Activated T-cell treated with anti-CD3 and anti-CD28 coated beads, Interleukin-2, amount 50 U/mL, for 72 hours (primary cell): ENCODE results near the gene MYADML2. TPM values are rescaled to one million over a fixed set of nuclear protein-coding genes. Genes with fewer than 3 reads are reported as not detected.

ENCODE experiments used
- ATAC-seq, 2 donors: fragments of 150-1000 bp; cut with Tn5 transposase; replicated peaks in 1 of 2; 2 replicates each; pipeline ENCODE4 v1.10.0; 2021; ENCODE audit warnings: moderate library complexity in 2 of 2, mild to moderate bottlenecking in 1 of 2
- DNase-seq, 2 donors: peaks; one replicate each; pipeline ENCODE4 v3.0.0; 2021 to 2022; ENCODE audit warnings: mixed read lengths in 1 of 2
- H3K27ac Mint-ChIP-seq: one replicate; pipeline ENCODE4 v1.8.0; 2022; ENCODE audit warnings: mild to moderate bottlenecking, moderate library complexity, mixed read lengths
- H3K27me3 Mint-ChIP-seq: one replicate; pipeline ENCODE4 v1.8.0; 2022; ENCODE audit warnings: low read depth, mixed read lengths
- H3K36me3 Mint-ChIP-seq, 2 donors: one replicate each; pipeline ENCODE4 v1.8.0; 2022; ENCODE audit warnings: mixed read lengths in 2 of 2, mild to moderate bottlenecking in 1 of 2; ENCODE audit not compliant: insufficient read depth in 2 of 2
- H3K4me1 Mint-ChIP-seq: one replicate; pipeline ENCODE4 v1.8.0; 2022; ENCODE audit warnings: low read depth, mixed read lengths
- H3K4me3 Mint-ChIP-seq, 2 donors: one replicate each; pipeline ENCODE4 v1.8.0; 2022; ENCODE audit warnings: mild to moderate bottlenecking in 2 of 2, mixed read lengths in 2 of 2, moderate library complexity in 2 of 2
- H3K9me3 Mint-ChIP-seq, 2 donors: one replicate each; pipeline ENCODE4 v1.8.0; 2022; ENCODE audit warnings: mixed read lengths in 2 of 2
- total RNA-seq, 2 donors: library from RNA; stranded (reverse); gene quantifications; one replicate each; pipeline ENCODE4 v1.2.3, GENCODE V29; 2022

Gene MYADML2
- total RNA-seq, 2 donors from 2014 or later, result not detected

DNA sequence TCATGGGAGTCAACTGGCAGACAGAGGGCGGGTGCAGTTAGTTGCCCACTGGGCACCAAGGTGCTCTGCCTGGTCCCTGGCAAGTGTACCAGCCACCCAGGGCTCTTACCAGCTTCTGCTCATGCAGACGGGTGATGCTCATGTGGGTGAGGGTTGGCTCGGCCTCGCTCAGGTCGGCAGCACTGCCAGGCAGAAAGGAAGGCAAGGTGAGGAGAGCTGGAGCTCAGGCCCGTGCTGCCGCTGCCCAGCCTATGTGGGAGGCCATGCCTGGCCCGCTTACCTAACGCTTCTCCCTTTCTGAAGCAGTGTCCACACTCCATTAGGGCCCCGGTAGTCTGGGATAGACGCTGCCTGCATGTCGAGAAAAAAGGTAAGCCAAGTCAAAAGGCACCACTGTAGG lies 31.7 kb downstream of the MYADML2 start:
- no peak overlapping the region for H3K27ac Mint-ChIP-seq
- no peak for ATAC-seq

GRCh38 chr17:81914103-81914850 lies 32.8 kb downstream of the MYADML2 start:
- no peak for ATAC-seq
- H3K36me3 Mint-ChIP-seq, result peaks cover 1 to 11% of the 10 kb centered on the region in 2 donors

More for the DNA sequence above, 31.7 kb downstream of the MYADML2 start:
- Mint-ChIP-seq H3K4me3 (no peak overlapping the region), H3K9me3 (no peaks in the 10 kb centered on the region), H3K27me3 (no peaks in the 10 kb centered on the region), H3K4me1 (peaks cover 46% of the 10 kb centered on the region), H3K36me3 (peaks cover 1 to 11% of the 10 kb centered on the region in 2 donors)
- no peak for DNase-seq

GRCh38 chr17:81913394-81914102 lies 33.5 kb downstream of the MYADML2 start:
- Mint-ChIP-seq H3K4me1 (peaks cover 53% of the 10 kb centered on the region), H3K27me3 (no peaks in the 10 kb centered on the region), H3K36me3 (peaks cover 1 to 11% of the 10 kb centered on the region in 2 donors), H3K4me3 (no peak overlapping the region), H3K9me3 (no peaks in the 10 kb centered on the region), H3K27ac (no peak overlapping the region)
- DNase-seq (no peak), ATAC-seq (no peak)

More at GRCh38 chr17:81914103-81914850, 32.8 kb downstream of the MYADML2 start:
- no peak overlapping the region for H3K4me3 Mint-ChIP-seq
- no peaks in the 10 kb centered on the region for H3K27me3 Mint-ChIP-seq
- H3K27ac Mint-ChIP-seq, result no peak overlapping the region
- no peaks in the 10 kb centered on the region for H3K9me3 Mint-ChIP-seq
- peaks cover 56% of the 10 kb centered on the region for H3K4me1 Mint-ChIP-seq
- no peak for DNase-seq

- Mint-ChIP-seq H3K9me3 (no peaks in the 10 kb centered on the region), H3K27ac (no peak overlapping the region), H3K4me1 (peaks cover 46% of the 10 kb centered on the region), H3K27me3 (no peaks in the 10 kb centered on the region), H3K4me3 (no peak overlapping the region), H3K36me3 (peaks cover 1 to 11% of the 10 kb centered on the region in 2 donors)
- ATAC-seq, result no peak
- no peak for DNase-seq
Measured at GRCh38 chr17:81912441-81913309, 34.4 kb downstream of the MYADML2 start.

DNA sequence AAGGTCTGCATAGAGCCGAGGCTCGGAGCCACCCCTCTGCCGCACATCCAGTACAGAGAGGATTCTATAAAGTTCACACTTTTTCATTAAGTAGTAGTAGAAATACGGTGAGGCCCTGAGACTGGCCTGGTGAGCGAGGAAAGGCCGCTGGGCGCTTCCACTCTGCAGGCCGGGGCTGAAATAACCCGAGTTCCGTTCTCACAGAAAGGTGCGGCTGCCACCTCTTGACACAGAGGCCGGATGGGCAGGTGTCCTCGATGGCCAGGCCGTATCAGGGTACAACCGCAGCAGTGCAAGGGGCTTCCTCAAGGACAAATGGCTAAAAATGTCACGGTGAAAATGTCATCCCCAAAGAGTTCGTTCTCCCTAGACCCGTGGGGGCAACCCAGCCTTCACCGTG lies 35.1 kb downstream of the MYADML2 start:
- DNase-seq (no peak), ATAC-seq (no peak)
- peaks cover 42% of the 10 kb centered on the region for H3K4me1 Mint-ChIP-seq
- no peaks in the 10 kb centered on the region for H3K27me3 Mint-ChIP-seq
- H3K36me3 Mint-ChIP-seq, result peaks cover 1 to 11% of the 10 kb centered on the region in 2 donors
- no peak overlapping the region for H3K27ac Mint-ChIP-seq
- H3K9me3 Mint-ChIP-seq, result no peaks in the 10 kb centered on the region
- H3K4me3 Mint-ChIP-seq, result peak overlapping the region; percentile 62 to 65

- peaks cover 36% of the 10 kb centered on the region for H3K4me1 Mint-ChIP-seq
- peak within 1 kb of the TSS; percentile 83 to 85 for H3K4me3 Mint-ChIP-seq
- no peaks in the 10 kb centered on the region for H3K9me3 Mint-ChIP-seq
- peaks cover 1 to 11% of the 10 kb centered on the region in 2 donors for H3K36me3 Mint-ChIP-seq
- H3K27me3 Mint-ChIP-seq, result no peaks in the 10 kb centered on the region
- DNase-seq (peak; percentile 95 to 96), ATAC-seq (peak; percentile 92 to 93)
- H3K27ac Mint-ChIP-seq, result no peak within 1 kb of the TSS
Measured at GRCh38 chr17:81911277-81911961, 35.6 kb downstream of the MYADML2 start, which contains the start of gene PCYT2. TSS of gene PCYT2 (minus strand) at chr17:81911399. CDS start at chr17:81911355, 44 bp downstream.

DNA sequence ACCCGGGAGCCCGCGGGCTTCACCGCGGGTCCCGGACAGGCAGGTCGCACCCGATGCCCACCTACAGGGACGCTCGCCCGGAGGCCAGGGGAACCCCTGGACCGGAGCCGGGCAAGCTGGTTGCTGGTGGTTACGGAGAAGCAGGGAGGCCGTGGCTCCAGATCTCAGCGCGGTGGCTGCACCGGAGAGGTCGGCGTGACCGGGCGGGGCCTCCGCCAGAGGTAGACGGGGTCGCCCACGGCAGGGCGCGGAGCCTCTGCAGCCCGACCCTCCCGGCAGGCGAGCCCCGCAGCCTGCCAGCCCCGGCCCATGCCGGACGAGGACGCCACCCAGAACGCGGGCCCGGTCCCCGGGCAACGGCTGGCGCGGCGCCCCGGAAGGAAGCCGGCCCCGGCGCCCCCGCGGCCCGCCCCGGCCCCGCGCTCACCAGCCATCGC lies 36.2 kb downstream of the MYADML2 start:
- no peaks in the 10 kb centered on the region for H3K27me3 Mint-ChIP-seq

DNA sequence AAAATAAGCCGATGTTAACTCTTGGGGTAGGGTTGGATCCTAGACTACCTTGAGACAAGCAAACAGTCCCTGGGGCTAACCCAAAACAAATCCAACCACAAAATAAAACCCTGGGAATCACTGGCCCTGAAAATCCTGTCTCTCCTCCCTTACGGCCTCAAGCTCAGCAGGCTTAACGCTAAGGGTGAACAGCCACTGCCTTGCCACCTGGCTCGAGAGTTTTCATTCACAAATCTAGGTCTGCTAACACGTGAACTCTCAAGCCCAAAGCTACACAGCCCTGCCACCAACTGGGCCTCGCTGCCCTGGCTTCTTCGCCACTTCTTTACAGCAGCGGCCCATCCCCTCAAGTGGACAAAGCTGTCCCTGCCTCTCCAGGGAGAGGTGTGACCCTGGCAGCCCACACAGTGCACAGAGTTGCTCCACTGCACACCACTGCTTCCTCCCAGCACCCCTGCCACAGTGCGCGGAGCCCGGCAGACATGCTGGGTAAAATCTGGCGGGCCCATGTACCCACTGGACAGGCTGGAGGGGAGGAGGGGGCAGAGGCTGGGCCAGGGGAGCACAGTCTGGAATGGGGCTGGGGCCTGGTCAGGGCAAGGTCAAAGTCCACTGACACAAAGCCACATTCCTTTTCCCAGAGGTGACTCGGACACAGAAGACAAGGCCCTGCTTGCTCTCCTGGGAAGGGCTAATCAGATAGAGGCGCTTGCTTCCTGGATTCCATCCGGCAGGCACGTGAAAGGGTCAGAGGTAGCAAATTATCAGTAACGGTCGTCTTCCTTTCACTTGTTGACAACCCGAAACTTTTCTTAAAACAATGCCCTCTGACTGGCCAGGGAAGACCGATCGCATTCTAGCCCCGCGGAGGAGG lies 36.8 kb downstream of the MYADML2 start:
- Mint-ChIP-seq H3K27ac (no peak overlapping the region), H3K4me1 (peaks cover 28% of the 10 kb centered on the region), H3K4me3 (peak overlapping the region; percentile 83 to 85), H3K27me3 (no peaks in the 10 kb centered on the region), H3K36me3 (peaks cover 1 to 9% of the 10 kb centered on the region in 2 donors), H3K9me3 (no peaks in the 10 kb centered on the region)
- DNase-seq, result no peak
- ATAC-seq, result no peak

More for the DNA sequence above, 36.2 kb downstream of the MYADML2 start:
- H3K9me3 Mint-ChIP-seq, result no peaks in the 10 kb centered on the region
- peaks cover 1 to 11% of the 10 kb centered on the region in 2 donors for H3K36me3 Mint-ChIP-seq
- peaks cover 31% of the 10 kb centered on the region for H3K4me1 Mint-ChIP-seq
- peak; percentile 50 to 54 for ATAC-seq
- no peak overlapping the region for H3K27ac Mint-ChIP-seq
- no peak for DNase-seq
- H3K4me3 Mint-ChIP-seq, result peak overlapping the region; percentile 83 to 85

- ATAC-seq, result no peak
- H3K36me3 Mint-ChIP-seq, result peaks cover 1 to 9% of the 10 kb centered on the region in 2 donors
- H3K27ac Mint-ChIP-seq, result no peak overlapping the region
- no peaks in the 10 kb centered on the region for H3K9me3 Mint-ChIP-seq
- DNase-seq, result no peak
- no peaks in the 10 kb centered on the region for H3K27me3 Mint-ChIP-seq
- H3K4me3 Mint-ChIP-seq, result peak overlapping the region in 1 of 2 donors; percentile 83
- H3K4me1 Mint-ChIP-seq, result peaks cover 28% of the 10 kb centered on the region
Measured at GRCh38 chr17:81909231-81909630, 37.8 kb downstream of the MYADML2 start.

DNA sequence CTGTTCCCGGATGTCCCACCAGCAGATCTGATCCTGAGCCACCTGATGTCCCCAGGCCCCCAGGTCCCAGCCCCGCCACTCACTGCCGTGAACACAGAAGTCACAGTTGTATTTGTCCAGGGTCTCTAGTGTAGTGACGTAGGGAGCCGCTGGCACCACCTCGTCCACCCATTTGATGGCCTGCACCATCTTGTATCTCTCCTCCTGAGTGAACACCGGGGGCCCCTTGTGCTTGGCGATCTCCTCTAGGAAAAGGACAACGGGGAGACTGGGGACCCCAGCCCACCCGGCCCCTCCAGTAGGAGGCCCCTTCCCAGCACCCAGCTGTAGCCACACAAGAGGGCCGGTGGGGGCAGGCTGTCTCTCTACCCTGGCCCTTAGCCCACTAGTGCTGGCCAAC lies 38.2 kb downstream of the MYADML2 start:
- peaks cover 1 to 9% of the 10 kb centered on the region in 2 donors for H3K36me3 Mint-ChIP-seq
- no peak overlapping the region for H3K27ac Mint-ChIP-seq
- no peaks in the 10 kb centered on the region for H3K9me3 Mint-ChIP-seq
- H3K27me3 Mint-ChIP-seq, result no peaks in the 10 kb centered on the region
- DNase-seq, result no peak
- no peak for ATAC-seq
- no peak overlapping the region for H3K4me3 Mint-ChIP-seq
- H3K4me1 Mint-ChIP-seq, result peaks cover 28% of the 10 kb centered on the region

GRCh38 chr17:81907219-81908145 lies 39.6 kb downstream of the MYADML2 start:
- no peak overlapping the region for H3K4me3 Mint-ChIP-seq
- peaks cover 23% of the 10 kb centered on the region for H3K4me1 Mint-ChIP-seq
- H3K27me3 Mint-ChIP-seq, result no peaks in the 10 kb centered on the region
- DNase-seq (no peak), ATAC-seq (no peak)
- no peaks in the 10 kb centered on the region for H3K36me3 Mint-ChIP-seq
- no peaks in the 10 kb centered on the region for H3K9me3 Mint-ChIP-seq
- no peak overlapping the region for H3K27ac Mint-ChIP-seq
